GM21717 (cell line): ENCODE measurements around the gene ISG15.
A peak's percentile ranks its signal among the peaks of the same experiment; 100 is the strongest.

Source experiments
- ATAC-seq: cut with Tn5 transposase; IDR thresholded peaks from one replicate; pipeline ENCODE4 v1.9.1; 2021; ENCODE audit warnings: mild to moderate bottlenecking, moderate library complexity; ENCODE audit not compliant: unreplicated experiment

The ISG15 gene

GRCh38 chr1:1058088-1058905, 45.0 kb downstream of the ISG15 start:
- ATAC-seq = no peak

- ATAC-seq = peak; percentile 24
These were observed 45.7 kb downstream of the ISG15 start for GRCh38 chr1:1058921-1059493.

GRCh38 chr1:1059494-1060280, 46.4 kb downstream of the ISG15 start:
- peak; percentile 44 for ATAC-seq

- ATAC-seq = no peak
These were observed 47.1 kb downstream of the ISG15 start for GRCh38 chr1:1060281-1061000.

- no peak for ATAC-seq
These were observed 48.5 kb downstream of the ISG15 start for GRCh38 chr1:1061682-1062345.

- no peak for ATAC-seq
These were observed 49.3 kb downstream of the ISG15 start for GRCh38 chr1:1062348-1063163.

- ATAC-seq = no peak
These were observed 50.1 kb downstream of the ISG15 start for GRCh38 chr1:1063261-1063944.
